GM12878 (cell line): ENCODE data around the gene SNX13. TPM values are rescaled to one million over a fixed set of nuclear protein-coding genes. Genes with fewer than 3 reads are reported as not detected.

ENCODE experiments used
- KDM1A ChIP-seq: fragments of 200-600 bp; sonication (generic); IDR thresholded peaks from 2 replicates; pipeline ENCODE4 v1.6.1; 2016; ENCODE audit warnings: borderline replicate concordance
- NR2F1 ChIP-seq: fragments of 450-650 bp; conservative IDR thresholded peaks from 2 replicates; pipeline ENCODE4 v1.6.1; 2017; ENCODE audit warnings: mild to moderate bottlenecking
- PAX8 ChIP-seq: fragments of 450-650 bp; IDR thresholded peaks from 2 replicates; pipeline ENCODE4 v1.6.1; 2017; ENCODE audit warnings: mild to moderate bottlenecking, moderate library complexity
- STAT3 ChIP-seq: IDR thresholded peaks from 2 replicates; pipeline ENCODE4 v1.6.1; 2011; ENCODE audit warnings: low read depth, low read length, improper control_type of control experiment
- ZNF592 ChIP-seq: fragments of 450-650 bp; IDR thresholded peaks from 2 replicates; pipeline ENCODE4 v1.6.1; 2017; ENCODE audit warnings: mild to moderate bottlenecking, moderate library complexity
- ZSCAN29 ChIP-seq: fragments of 450-650 bp; IDR thresholded peaks from 2 replicates; pipeline ENCODE4 v1.6.1; 2017; ENCODE audit warnings: mild to moderate bottlenecking, moderate library complexity
- polyA plus RNA-seq, 11 experiments: library from polyadenylated mRNA; depleted of rRNA in 4 of 11; unstranded in 6 of 11; stranded (reverse) in 5 of 11; fragments of >200 nt; fragmentation: Nextera tagmentation in 4 of 11; fragmentation: Illumina TruSeq in 1 of 11; extraction: Ambion mirVana in 4 of 11; extraction: Trizol in 1 of 11; gene quantifications; 1 replicate in 1 of 11; 2 replicates in 10 of 11; pipeline versions ENCODE4 v1.2.1 to v1.2.3, GENCODE V29; 2011 to 2016; ENCODE audit warnings: inconsistent platforms in 2 of 11, missing spikeins in 2 of 11, low read depth in 1 of 11
- total RNA-seq, 4 experiments: library from RNA; depleted of rRNA in 3 of 4; stranded (reverse); fragments of >200 nt in 3 of 4; fragmentation: Illumina TruSeq in 1 of 4; extraction: Trizol in 1 of 4; gene quantifications; 2 replicates each; pipeline versions ENCODE4 v1.2.1 to v1.2.3, GENCODE V29; 2013 to 2021
- TF ChIP-seq, protein P1 (sequence below): IDR thresholded peaks from 2 replicates; pipeline ENCODE4 v1.6.1; 2012; ENCODE audit warnings: mild to moderate bottlenecking, low read depth, low read length
- TF ChIP-seq, protein P2 (sequence below), 3 experiments: IDR thresholded peaks in 2 of 3; conservative IDR thresholded peaks in 1 of 3; 2 replicates each; pipeline ENCODE4 v1.5.1; 2011; ENCODE audit warnings: low read depth in 3 of 3, low read length in 3 of 3, mild to moderate bottlenecking in 3 of 3, control low read depth in 2 of 3, moderate library complexity in 2 of 3, inconsistent platforms in 1 of 3, mixed read lengths in 1 of 3; ENCODE audit not compliant: control insufficient read depth in 2 of 3, insufficient read depth in 1 of 3; ENCODE audit errors: extremely low read depth in 1 of 3
- TF ChIP-seq, protein P3 (sequence below): IDR thresholded peaks from 2 replicates; pipeline ENCODE4 v1.6.1; 2012; ENCODE audit warnings: low read depth, low read length, improper control_type of control experiment

Gene SNX13
- total and polyA plus RNA-seq, 10 of the 15 experiments (the other 5 are each of a cell fraction or from before 2014, with no cell fraction given): 2.2 to 17.1 (median 11.9) TPM

DNA sequence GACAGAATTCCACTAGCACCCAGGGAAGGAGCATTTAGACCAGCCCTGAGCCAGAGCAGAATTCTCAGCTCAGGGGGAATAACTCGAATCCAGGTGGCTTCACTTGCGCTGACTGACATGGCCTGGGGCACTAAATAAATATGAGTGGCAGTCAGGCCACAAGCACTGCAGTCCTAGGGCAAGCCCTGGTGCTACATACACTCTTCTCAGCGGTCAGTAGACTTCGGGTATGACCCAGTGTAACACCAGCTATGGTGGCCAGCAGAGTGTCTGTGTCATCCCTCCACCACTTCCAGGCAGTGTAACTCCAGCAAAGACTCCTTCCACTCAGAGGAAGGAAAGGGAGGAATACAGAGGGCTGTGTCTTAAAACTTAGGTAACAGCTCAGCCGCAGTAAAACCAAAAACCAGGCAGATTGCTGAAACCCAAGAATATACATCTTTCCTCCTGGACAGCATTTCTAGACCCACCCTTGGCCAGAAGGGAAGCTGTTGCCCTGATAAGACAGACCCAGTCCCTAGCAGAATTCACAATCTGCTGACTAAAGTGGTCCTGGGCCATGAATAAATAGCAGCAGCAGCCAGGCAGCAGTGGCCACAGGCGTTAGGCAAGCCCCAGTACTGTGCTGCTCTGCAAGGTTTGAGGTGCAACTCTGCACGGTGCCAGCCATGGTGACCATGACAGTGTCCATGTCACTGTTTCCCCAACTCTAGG is 77.0 kb downstream of the SNX13 start (continued):
- TF ChIP-seq, protein P1, sequence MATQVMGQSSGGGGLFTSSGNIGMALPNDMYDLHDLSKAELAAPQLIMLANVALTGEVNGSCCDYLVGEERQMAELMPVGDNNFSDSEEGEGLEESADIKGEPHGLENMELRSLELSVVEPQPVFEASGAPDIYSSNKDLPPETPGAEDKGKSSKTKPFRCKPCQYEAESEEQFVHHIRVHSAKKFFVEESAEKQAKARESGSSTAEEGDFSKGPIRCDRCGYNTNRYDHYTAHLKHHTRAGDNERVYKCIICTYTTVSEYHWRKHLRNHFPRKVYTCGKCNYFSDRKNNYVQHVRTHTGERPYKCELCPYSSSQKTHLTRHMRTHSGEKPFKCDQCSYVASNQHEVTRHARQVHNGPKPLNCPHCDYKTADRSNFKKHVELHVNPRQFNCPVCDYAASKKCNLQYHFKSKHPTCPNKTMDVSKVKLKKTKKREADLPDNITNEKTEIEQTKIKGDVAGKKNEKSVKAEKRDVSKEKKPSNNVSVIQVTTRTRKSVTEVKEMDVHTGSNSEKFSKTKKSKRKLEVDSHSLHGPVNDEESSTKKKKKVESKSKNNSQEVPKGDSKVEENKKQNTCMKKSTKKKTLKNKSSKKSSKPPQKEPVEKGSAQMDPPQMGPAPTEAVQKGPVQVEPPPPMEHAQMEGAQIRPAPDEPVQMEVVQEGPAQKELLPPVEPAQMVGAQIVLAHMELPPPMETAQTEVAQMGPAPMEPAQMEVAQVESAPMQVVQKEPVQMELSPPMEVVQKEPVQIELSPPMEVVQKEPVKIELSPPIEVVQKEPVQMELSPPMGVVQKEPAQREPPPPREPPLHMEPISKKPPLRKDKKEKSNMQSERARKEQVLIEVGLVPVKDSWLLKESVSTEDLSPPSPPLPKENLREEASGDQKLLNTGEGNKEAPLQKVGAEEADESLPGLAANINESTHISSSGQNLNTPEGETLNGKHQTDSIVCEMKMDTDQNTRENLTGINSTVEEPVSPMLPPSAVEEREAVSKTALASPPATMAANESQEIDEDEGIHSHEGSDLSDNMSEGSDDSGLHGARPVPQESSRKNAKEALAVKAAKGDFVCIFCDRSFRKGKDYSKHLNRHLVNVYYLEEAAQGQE: no peak
- TF ChIP-seq, protein P2, sequence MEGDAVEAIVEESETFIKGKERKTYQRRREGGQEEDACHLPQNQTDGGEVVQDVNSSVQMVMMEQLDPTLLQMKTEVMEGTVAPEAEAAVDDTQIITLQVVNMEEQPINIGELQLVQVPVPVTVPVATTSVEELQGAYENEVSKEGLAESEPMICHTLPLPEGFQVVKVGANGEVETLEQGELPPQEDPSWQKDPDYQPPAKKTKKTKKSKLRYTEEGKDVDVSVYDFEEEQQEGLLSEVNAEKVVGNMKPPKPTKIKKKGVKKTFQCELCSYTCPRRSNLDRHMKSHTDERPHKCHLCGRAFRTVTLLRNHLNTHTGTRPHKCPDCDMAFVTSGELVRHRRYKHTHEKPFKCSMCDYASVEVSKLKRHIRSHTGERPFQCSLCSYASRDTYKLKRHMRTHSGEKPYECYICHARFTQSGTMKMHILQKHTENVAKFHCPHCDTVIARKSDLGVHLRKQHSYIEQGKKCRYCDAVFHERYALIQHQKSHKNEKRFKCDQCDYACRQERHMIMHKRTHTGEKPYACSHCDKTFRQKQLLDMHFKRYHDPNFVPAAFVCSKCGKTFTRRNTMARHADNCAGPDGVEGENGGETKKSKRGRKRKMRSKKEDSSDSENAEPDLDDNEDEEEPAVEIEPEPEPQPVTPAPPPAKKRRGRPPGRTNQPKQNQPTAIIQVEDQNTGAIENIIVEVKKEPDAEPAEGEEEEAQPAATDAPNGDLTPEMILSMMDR (IDR thresholded peaks at IDR 0.05 in 2 of 3, conservative IDR thresholded peaks at IDR 0.05 in 1 of 3; ENCODE audit: control insufficient read depth in 2 of 3, extremely low read depth in 1 of 3, insufficient read depth in 1 of 3, low read depth in 3 of 3, low read length in 3 of 3): no peak
- TF ChIP-seq, protein P3, sequence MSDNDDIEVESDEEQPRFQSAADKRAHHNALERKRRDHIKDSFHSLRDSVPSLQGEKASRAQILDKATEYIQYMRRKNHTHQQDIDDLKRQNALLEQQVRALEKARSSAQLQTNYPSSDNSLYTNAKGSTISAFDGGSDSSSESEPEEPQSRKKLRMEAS: no peak
- TF ChIP-seq NR2F1: no peak
- TF ChIP-seq KDM1A: no peak
- TF ChIP-seq PAX8: no peak
- TF ChIP-seq ZSCAN29: no peak
- no peak for TF ChIP-seq ZNF592
- TF ChIP-seq STAT3: no peak
